Neuron (in vitro differentiated cells): ENCODE data around the gene C16orf87.
"Not testable (repeated sequence)": the region's sequence is repeated elsewhere in the genome, so short reads cannot be mapped to it uniquely, and the experiment has no call there.

Experiments used
- H2AFZ ChIP-seq: one replicate; pipeline ENCODE4 v1.6.1; 2013; ENCODE audit warnings: low read depth, mild to moderate bottlenecking, inconsistent platforms, low read length, moderate library complexity
- H3K27me3 ChIP-seq: one replicate; pipeline ENCODE4 v1.6.1; 2013; ENCODE audit warnings: low read length; ENCODE audit not compliant: insufficient read depth
- H3K36me3 ChIP-seq: one replicate; pipeline ENCODE4 v1.6.1; 2013; ENCODE audit warnings: low read length; ENCODE audit not compliant: insufficient read depth
- H3K4me1 ChIP-seq: one replicate; pipeline ENCODE4 v1.6.1; 2013; ENCODE audit warnings: low read length; ENCODE audit not compliant: insufficient read depth
- H3K4me3 ChIP-seq: 2 replicates; pipeline ENCODE4 v1.5.1; 2013; ENCODE audit warnings: mild to moderate bottlenecking, low read length, moderate library complexity
- H3K9me3 ChIP-seq: one replicate; pipeline ENCODE4 v1.6.1; 2013; ENCODE audit warnings: low read length

C16orf87 gene, protein sequence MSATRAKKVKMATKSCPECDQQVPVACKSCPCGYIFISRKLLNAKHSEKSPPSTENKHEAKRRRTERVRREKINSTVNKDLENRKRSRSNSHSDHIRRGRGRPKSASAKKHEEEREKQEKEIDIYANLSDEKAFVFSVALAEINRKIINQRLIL

DNA sequence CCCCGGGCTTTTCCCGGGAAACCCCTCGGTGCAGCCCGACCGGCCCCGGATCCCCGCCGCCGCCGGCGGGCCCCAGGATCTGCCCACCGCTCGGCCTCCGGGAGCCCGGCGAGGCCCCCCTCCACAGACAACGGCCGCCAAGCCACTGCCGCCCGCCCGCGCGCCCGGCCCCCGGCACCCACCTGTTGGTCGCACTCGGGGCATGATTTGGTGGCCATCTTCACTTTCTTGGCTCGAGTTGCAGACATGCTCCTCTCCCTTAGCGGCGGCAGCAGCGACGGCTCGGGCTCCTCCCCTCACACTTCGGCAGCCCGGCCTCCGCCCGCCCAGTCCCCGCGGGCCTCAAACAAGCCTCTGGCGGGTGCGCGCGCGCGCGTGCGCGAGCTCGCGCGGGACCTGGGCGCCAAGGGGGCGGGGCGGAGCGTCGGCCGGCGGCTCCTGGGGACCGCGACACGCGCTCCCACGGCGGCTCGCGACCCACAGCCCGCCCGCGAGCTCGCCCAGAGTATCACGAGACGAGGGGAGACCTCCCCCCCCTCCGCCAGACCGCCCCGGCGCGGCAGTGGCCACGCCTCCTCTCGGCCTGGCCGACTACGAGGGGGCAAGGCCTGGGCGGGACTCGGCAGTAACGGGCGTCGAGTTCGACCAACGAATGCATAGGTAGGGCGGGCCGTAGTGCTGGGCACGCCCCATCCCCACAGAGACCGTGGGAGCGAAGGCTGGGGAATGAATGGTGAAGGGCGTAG, at the start of gene C16orf87:
Gene C16orf87 (minus strand): TSS at position 279 of the 746 bp plus-strand sequence. CDS start 31 bp downstream, at position 248.
- no peaks in the 10 kb centered on the region for H3K27me3 ChIP-seq
- no peaks in the 10 kb centered on the region for H3K9me3 ChIP-seq
- peaks cover 8% of the 10 kb centered on the region for H3K4me1 ChIP-seq
- peak within 1 kb of the TSS; percentile 83 for H2AFZ ChIP-seq
- no peaks in the 10 kb centered on the region for H3K36me3 ChIP-seq
- H3K4me3 ChIP-seq = peak within 1 kb of the TSS; percentile 79

DNA sequence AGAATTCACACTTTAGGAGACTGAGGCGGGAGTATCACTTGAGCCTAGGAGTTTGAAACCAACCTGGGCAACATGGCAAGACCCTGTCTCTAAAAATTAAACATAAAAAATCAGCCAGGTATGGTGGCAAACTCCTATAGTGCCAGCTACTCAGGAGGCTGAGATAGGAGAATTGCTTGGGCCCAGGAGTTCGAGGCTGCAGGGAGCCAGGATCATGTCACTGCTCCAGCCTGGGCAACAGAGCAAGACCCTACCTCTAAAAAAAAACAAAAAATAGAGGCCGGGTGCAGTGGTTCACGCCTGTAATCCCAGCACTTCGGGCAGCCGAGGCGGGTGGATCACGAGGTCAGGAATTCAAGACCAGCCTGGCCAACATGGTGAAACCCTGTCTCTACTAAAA, 44.3 kb upstream of the C16orf87 start:
- Histone ChIP-seq H3K27me3 (peaks cover 4% of the 10 kb centered on the region), H3K4me1 (peaks cover 2% of the 10 kb centered on the region), H2AFZ (no peak overlapping the region), H3K4me3 (no peak overlapping the region), H3K36me3 (no peaks in the 10 kb centered on the region), H3K9me3 (no peaks in the 10 kb centered on the region)

DNA sequence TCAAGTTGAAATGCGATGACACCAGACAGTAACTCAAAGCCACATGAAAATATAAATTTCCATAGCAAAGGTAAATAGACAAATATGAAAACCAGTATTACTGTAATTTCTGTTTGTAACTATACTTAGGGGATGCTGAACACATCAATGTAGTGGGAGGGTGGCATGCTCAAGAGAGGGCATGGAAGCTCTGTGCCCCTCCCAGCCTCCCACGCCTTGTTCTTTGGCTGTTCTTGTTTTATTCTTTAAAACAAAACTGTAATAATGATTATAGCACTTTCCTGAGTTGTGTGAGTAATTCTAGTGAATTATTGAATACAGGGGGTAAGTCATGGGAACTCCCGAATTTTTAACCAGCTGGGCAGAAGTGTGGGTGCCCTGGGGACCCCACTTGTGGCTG, 42.2 kb upstream of the C16orf87 start:
- Histone ChIP-seq H3K4me1 (peaks cover 2% of the 10 kb centered on the region), H2AFZ (no peak overlapping the region), H3K27me3 (no peaks in the 10 kb centered on the region), H3K36me3 (no peaks in the 10 kb centered on the region), H3K4me3 (no peak overlapping the region), H3K9me3 (no peaks in the 10 kb centered on the region)

DNA sequence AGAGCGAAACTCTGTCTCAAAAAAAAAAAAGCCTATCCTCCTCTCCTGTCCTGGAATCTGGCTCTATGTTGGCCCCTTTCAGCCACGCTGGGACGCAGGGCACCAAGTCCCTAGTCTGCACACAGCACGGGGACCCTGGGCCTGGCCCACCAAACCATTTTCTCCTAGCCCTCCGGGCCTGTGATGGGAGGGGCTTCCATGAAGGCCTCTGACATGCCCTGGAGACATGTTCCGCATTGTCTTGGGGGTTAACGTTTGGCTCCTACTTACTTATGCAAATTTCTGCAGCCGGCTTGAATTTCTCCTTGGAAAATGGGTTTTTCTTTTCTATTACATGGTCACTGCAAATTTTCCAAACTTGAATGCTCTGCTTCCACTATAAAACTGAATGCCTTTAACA, 40.6 kb upstream of the C16orf87 start:
- H3K9me3 ChIP-seq = no peaks in the 10 kb centered on the region
- peaks cover 2% of the 10 kb centered on the region for H3K4me1 ChIP-seq
- H3K36me3 ChIP-seq = no peaks in the 10 kb centered on the region
- H3K4me3 ChIP-seq = no peak overlapping the region
- no peaks in the 10 kb centered on the region for H3K27me3 ChIP-seq
- no peak overlapping the region for H2AFZ ChIP-seq

DNA sequence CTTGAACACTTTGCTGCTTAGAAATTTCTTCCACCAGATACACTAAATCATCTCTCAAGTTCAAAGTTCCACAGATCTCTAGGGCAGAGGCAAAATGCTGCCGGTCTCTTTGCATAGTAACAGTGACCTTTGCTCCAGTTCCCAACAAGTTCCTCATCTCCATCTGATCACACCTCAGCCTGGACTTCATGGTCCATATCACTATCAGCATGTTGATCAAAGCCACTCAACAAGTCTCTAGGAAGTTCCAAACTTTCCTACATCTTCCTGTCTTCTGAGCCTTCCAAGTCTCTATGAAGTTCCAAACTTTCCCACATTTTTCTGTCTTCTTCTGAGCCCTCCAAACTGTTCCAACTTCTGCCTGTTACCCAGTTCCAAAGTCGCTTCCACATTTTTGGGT, 37.9 kb upstream of the C16orf87 start:
- H3K9me3 ChIP-seq, H3K27me3 ChIP-seq, H3K4me1 ChIP-seq, H3K4me3 ChIP-seq, H3K36me3 ChIP-seq, H2AFZ ChIP-seq: not testable (repeated sequence)

DNA sequence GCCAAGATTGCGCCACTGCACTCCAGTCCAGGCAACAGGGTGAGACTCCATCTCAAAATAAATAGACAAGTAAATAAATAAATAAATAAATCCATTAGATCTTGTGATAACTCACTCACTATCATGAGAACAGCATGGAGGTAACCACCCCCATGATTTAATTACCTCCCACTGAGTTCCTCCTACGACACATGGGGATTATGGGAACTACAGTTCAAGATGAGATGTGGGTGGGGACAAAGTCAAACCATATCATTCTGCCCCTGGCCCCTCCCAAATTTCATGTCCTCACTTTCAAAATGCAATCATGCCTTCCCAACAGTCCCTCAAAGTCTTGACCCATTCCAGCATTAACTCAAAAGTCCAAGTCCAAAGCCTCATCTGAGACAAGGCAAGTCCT, 36.5 kb upstream of the C16orf87 start:
- H3K4me1 ChIP-seq = not testable (repeated sequence)

DNA sequence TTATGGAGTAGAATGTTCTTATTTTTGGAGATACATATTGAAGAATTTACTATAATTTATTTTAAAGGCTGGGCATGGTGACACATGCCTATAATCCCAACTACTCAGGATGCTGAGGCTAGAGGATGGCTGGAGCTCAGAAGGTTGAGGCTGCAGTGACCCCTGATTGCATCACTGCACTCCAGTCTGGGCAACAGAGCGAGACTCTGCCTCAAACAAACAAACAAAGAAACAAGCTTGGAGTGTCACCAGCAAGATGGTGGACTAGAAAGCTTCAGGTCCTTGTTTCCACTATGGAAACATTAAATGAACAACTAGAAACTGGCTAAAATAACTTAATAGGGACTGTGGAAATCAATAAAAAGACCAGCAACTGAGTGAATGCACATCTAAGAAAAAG, 35.3 kb upstream of the C16orf87 start:
- Histone ChIP-seq H3K27me3 (no peaks in the 10 kb centered on the region), H3K9me3 (no peaks in the 10 kb centered on the region), H3K4me3 (no peak overlapping the region), H3K4me1 (no peaks in the 10 kb centered on the region), H2AFZ (no peak overlapping the region), H3K36me3 (no peaks in the 10 kb centered on the region)

More for the DNA sequence above, 36.5 kb upstream of the C16orf87 start:
- H3K27me3 ChIP-seq, H3K4me3 ChIP-seq, H3K36me3 ChIP-seq, H3K9me3 ChIP-seq, H2AFZ ChIP-seq: not testable (repeated sequence)

DNA sequence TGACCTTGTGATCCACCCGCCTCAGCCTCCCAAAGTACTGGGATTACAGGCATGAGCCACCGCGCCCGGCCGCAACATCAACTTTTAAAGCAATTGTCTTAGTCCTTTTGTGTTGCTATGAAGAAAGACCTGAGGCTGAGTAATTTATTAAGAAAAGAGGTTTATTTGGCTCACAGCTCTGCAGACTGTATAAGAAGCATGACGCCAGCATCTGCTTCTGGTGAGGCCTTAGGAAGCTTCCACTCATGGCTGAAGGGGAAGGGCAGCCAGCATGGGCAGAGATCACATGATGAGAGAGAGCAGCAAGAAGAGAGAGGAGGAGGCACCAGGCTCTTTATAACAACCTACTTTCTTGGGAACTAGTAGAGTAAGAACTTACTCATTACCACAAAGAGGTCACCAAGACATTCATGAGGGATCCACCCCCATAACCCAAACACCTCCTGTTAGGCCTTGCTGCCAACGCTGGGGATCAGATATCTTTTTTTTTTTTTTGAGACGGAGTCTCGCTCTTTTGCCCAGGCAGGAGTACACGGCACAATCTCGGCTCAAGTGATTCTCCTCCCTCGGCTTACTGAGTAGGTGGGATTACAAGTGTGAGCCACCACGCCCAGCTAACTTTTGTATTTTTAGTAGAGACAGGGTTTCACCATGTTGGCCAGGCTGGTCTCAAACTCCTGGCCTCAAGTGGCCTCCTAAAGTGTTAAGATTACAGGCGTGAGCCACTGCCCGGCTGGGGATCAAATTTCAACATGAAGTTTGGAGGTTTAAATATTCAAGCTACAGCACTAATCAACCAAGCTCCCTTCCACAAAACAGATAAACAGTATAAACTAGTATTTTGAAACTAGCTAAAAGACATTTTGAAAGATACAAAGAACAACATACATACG, 31.8 kb upstream of the C16orf87 start:
- no peaks in the 10 kb centered on the region for H3K9me3 ChIP-seq
- no peak overlapping the region for H2AFZ ChIP-seq
- no peaks in the 10 kb centered on the region for H3K36me3 ChIP-seq
- H3K4me1 ChIP-seq = no peaks in the 10 kb centered on the region
- no peaks in the 10 kb centered on the region for H3K27me3 ChIP-seq
- no peak overlapping the region for H3K4me3 ChIP-seq

DNA sequence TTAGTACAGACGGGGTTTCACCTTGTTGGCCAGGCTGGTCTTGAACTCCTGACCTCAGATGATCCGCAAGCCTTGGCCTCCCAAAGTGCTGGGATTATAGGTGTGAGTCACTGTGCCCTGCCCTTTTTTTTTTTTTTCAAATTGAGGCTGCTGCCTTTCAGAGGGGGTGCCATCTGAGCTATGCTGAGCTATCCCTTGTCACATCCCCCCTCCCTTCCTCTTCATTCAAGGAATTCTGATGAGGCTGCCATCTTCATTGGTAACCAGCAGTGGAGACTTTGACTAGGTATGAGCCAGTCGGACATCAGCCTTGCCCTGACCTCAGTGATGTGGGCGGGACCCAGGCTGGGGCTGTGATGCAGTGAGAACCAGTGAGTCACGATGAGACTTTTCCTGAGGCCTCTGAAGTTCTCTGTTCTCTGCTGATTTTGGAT, 28.8 kb upstream of the C16orf87 start:
- Histone ChIP-seq H2AFZ (no peak overlapping the region), H3K9me3 (no peaks in the 10 kb centered on the region)

DNA sequence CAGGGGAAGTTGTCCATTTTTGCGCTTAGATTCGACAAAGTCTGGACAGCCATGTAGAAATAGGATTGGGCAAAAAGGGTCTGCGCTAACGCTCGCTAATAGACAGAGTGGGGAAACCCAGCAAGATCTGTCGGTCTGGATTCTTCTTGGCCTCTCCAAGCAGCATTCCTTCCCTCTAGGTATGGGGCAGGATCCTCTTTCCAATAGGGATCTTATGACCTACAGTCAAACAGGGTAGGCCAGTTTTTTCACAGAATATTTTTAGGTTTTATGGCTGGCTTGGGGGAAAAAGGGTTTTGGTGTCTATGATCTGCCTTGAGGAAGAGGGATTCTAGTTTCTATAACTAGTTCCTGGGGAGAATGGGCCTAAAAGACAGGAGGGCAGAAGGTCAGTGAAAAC, 27.2 kb upstream of the C16orf87 start:
- no peak overlapping the region for H2AFZ ChIP-seq
- no peaks in the 10 kb centered on the region for H3K9me3 ChIP-seq
- no peaks in the 10 kb centered on the region for H3K4me1 ChIP-seq
- H3K27me3 ChIP-seq = no peaks in the 10 kb centered on the region
- no peaks in the 10 kb centered on the region for H3K36me3 ChIP-seq
- no peak overlapping the region for H3K4me3 ChIP-seq

More for the DNA sequence above, 28.8 kb upstream of the C16orf87 start:
- H3K27me3 ChIP-seq = no peaks in the 10 kb centered on the region
- H3K4me3 ChIP-seq = no peak overlapping the region
- H3K36me3 ChIP-seq = no peaks in the 10 kb centered on the region
- H3K4me1 ChIP-seq = no peaks in the 10 kb centered on the region

DNA sequence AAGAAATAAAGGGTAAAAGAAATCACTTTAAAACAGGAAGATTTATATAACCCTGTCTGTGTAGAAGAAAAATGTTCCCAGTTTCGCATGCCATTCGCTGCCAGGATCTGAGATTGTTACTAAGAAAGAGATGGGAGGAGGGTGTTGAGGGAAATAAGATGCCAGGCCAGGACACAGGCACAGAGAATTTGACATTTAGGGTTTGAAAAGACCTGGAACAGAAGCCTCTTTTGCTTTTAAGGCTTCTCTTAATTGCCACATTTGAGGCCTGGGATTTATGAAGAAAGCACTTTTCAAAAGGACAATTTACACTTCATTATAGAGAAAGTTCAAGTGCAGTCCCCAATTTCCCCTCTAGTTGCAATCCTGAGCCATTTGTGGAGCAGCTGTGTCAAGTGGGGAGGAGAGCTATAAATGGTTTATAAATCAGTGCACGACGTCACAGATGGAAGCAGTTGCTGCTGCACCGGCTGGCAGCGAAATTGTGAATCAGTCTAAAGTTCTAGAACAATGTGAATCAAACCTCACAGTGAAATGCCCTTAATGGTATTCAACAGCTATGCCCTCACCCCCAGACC, 26.5 kb upstream of the C16orf87 start:
- Histone ChIP-seq H3K9me3 (no peaks in the 10 kb centered on the region), H3K27me3 (no peaks in the 10 kb centered on the region), H3K4me1 (no peaks in the 10 kb centered on the region), H2AFZ (no peak overlapping the region), H3K36me3 (no peaks in the 10 kb centered on the region), H3K4me3 (no peak overlapping the region)

DNA sequence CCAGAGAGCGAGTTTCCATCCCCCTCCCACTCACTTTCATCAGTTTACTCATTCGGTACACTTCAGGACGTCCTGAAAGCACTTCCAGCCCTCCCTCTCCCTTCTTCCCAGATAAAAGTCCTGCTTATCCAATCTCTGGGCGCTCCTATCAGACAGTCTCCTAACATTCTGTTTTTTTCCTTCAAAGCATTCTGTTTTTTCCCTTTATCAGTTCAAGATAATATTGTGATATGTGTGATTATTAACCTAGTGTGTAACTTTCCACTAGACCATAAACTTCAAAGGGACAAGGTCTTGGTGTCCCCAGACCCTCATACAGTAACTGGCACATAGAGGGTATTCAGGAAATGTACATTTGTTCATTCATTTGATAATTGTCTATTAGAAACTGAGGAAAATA, 24.4 kb upstream of the C16orf87 start:
- Histone ChIP-seq H3K27me3 (no peaks in the 10 kb centered on the region), H3K9me3 (no peaks in the 10 kb centered on the region), H3K36me3 (no peaks in the 10 kb centered on the region), H3K4me3 (no peak overlapping the region), H2AFZ (no peak overlapping the region), H3K4me1 (no peaks in the 10 kb centered on the region)

DNA sequence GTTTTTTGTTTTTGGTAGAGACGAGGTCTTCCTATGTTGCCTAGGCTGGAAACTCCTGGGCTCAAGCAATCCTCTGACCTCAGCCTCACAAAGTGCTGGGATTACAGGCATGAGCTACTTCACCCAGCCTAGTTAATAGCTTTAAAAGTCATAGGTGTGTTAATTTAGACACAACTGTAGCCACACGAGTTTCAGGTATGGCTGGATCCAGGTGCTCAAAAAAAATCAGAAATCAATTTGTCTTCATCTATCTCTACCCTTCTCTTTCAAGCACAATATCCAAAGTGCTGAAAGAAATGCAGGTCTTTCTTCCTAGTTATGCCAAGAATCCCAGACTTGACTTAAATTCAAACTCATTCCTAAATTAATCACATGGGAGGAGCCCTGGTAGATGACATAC, 23.9 kb upstream of the C16orf87 start:
- no peaks in the 10 kb centered on the region for H3K4me1 ChIP-seq
- no peak overlapping the region for H2AFZ ChIP-seq
- H3K9me3 ChIP-seq = no peaks in the 10 kb centered on the region
- no peaks in the 10 kb centered on the region for H3K27me3 ChIP-seq
- no peaks in the 10 kb centered on the region for H3K36me3 ChIP-seq
- H3K4me3 ChIP-seq = no peak overlapping the region
